Stimulated activated CD8-positive, alpha-beta memory T cell treated with anti-CD3 and anti-CD28 coated beads, Interleukin-12 subunit alpha, Interleukin-12 subunit beta, amount 100 ng/mL, for 4 hours (primary cell): ENCODE results near the gene MSI2.
"Not testable (repeated sequence)": the region's sequence is repeated elsewhere in the genome, so short reads cannot be mapped to it uniquely, and the experiment has no call there.

ENCODE experiments used
- DNase-seq: peaks from one replicate; pipeline ENCODE4 v3.0.0-alpha.2; 2020; ENCODE audit warnings: low read depth

Gene MSI2

DNA sequence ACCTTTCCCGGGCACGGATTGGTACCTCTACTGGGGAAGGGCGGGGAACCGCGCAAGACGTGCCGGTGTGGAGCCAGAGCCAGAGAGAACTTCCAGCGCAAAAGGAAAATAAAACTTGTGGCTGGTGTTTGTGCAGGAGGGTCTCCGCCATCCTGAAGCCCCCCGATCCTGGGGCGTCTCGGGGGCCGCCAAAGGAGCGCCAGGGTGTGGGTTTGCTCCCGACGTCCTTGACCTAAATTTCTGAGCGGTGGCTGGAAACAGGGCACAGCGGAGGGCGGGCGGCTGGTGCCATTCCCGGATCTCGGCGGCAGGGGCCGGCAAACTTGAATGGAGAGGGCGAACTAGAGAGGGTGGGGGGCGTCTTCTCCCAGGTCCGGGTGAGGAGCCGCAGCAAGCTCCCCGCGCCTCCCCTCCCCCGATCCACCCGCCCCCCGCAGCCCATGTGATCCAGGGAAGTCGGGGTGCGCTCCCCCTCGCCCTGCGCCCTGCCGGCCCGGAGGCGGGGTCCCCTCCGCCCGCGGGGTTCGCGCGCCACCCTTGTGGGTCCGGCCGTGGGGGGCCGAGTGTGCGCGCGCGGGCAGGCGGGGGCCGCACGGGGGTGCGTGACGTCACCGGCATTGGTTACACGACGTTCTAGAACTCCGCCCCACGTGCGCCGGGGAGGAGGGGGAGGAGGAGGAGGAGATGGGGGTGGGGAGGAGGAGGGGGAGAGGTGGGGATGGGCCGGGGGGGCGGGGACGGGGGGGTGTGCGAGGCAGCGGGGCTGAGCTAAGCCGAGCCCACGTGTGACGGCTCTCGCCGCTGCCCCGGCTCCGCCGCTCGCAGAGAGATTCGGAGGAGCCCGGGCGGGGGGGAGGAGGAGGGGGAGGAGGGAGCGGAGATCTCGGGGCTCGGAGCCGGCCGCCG is at the start of gene MSI2:
Gene MSI2, plus strand, starts transcription at position 748 of the 906 bp plus-strand sequence. CDS start 220 bp downstream, outside the sequence.
- DNase-seq = peak; percentile 90

GRCh38 chr17:57206928-57207327 is 49.4 kb upstream of the MSI2 start:
- DNase-seq = no peak

DNA sequence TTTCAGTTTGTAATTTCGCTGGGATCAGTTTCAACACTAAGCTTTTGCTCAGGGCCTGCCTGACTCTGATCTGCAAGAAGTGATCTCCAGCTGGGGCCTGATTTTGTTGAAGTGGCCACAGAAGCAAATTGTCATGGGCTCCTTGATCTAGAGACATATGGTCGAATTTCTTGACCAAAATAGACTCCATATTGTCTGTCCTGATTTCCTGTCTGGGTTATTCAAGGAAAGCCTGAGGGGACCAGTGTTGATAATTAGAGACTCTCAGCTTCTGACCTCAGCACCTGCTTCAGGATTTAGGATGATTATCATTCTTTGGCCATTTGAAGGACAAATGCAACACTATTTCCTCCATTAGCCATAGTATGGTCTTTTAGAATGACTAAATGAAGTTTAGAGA is 48.9 kb upstream of the MSI2 start:
- DNase-seq = no peak

- no peak for DNase-seq
Measured at GRCh38 chr17:57210224-57210553, 46.1 kb upstream of the MSI2 start.

DNA sequence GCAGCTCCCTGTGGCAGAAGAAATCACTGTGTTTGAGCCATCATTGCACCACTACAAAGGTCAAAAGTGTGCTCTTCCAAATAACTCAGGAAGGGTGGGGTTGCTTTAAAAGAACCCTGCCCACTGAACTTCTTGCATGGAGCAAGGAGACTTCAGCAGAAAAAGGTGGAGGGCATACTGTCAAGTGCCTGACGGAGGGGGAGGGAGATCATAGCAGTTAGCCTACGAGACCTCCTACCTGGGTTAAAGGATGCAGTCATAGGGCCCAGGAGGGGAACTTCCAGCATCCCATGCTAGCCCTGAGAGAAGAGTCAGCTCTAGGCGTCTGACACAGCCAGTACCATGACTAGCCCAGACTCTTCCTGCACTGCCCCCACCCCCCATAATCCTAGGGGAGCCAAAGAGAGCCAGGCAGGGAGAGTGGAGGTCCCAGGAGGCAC is 45.3 kb upstream of the MSI2 start:
- no peak for DNase-seq

- no peak for DNase-seq
Measured at GRCh38 chr17:57211543-57211942, 44.8 kb upstream of the MSI2 start.

DNA sequence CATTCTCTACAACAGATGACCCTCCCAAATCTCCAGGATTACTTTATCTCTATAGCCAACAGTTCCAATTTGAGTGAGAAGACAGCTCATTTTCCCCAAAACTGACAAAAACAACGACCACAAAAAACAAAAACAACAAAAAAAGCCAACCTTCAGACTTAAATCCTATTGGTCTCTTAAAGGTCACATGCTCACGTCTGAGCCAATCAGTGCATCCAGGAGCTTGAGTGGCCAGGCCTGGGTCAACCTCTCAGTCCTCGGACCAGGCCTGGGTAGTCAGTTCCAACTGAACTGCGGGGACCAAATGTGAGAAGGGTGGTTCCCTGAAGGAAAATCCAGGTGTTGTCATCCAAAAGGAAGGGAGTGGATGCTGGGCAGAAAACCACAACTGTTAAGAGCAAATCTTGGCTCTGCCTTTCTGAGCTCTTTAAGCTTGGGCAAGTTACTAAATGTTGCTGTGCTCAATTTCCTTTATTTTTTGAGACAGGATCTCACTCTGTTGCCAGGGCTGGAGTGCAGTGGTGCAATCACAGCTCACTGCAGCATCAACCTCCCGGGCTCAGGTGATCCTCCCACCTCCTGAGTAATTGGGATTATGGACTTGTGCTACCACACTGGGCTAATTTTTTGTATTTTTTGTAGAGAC is 43.0 kb upstream of the MSI2 start:
- DNase-seq = no peak

- DNase-seq = no peak
Measured at GRCh38 chr17:57215317-57215716, 41.0 kb upstream of the MSI2 start.

DNA sequence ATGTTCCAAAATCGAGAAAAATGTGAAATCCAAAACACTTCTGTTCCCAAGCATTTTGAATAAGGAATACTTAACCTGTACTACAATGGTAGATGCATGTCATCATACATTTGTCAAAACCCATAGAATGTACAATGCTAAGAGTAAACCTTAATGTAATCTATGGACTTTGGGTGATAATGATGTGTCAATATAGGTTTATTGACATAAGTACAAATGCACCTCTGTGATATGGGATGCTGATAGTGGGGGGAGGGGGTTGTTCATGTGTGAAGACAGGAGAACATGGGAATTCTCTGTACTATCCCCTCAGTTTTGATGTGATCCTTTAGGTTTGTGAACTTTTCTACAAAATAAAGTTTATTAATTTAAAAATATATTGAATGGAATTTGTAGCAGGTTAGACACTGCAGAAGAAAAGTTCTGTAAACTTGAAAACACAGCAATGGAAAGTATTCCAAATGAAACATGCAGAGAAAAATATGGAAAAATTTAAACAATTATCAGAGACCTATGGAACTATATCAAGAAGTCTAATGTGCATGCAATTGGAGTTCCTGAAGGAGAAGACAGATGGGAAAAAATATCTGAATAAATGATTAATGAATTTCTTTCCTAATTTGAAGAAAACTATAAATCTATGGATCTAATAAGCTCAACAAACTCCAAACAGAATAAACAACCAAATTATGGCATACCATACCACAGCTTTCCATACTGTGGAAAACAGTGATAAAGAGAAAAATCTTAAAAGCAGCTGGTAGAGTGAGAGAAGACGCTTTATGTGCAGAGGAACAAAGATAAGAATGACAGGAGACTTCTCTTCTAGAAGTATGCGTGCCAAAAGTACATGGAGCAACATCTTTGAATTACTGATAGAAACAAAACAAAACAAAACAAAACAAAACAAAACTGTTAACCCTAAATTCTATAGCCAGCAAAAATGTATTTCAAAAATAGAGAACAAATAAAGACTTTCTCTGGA is 34.7 kb upstream of the MSI2 start:
- DNase-seq = no peak

DNA sequence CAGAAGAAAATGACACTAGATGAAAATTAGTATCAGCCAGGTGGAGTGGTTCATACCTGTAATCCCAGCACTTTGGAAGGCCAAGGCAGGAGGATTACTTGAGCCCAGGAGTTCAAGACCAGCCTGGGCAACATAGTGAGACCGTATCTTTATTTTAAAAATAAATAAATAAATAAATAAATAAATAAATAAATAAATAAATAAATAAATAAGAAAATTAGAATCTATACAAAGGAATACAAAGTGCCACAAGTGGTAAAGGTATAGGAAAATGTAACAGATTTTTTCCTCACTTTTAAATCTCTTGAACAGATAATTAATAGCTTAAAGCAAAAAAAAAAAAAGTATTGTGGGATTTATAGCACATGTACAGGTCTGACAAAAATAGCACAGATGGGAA is 33.9 kb upstream of the MSI2 start:
- DNase-seq = not testable (repeated sequence)

- no peak for DNase-seq
Measured at GRCh38 chr17:57225127-57225526, 31.2 kb upstream of the MSI2 start.

DNA sequence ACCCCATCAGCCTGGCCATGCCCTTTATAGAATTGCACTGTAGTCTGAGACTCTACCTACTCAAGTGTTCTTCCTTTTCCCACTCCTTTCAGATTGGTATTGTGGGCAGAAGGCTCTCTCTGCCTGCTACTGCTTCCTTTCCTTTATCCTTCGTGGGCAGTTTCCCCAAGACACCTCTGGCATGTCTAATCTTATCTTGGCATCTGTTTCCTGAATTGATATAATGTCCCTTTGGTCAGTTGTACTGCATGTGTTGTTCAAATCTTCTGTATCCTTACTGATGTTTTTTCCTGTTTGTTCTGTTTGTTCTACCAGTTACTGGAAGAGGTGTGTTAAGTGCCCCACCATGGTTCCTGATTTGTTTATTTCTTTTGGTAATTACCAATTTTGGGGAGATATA is 29.5 kb upstream of the MSI2 start:
- no peak for DNase-seq

DNA sequence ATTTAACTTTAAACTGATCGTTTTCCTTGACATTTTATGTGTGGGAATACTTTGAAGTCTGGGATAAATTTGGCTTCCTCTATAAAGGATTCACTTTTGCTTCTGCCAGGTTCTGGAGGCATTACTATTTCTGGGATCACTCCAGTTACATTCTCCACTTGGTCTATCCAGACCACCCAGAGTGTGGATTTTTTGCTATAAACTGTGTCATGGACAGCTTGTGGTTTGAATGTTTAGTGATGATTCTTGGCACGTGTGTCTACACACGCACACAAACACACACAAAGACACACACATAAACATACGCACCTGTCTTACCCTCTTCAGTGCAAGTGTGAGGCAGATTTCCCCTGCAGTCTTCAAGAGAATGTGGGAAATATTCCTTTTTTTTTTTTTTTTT is 27.4 kb upstream of the MSI2 start:
- no peak for DNase-seq

DNA sequence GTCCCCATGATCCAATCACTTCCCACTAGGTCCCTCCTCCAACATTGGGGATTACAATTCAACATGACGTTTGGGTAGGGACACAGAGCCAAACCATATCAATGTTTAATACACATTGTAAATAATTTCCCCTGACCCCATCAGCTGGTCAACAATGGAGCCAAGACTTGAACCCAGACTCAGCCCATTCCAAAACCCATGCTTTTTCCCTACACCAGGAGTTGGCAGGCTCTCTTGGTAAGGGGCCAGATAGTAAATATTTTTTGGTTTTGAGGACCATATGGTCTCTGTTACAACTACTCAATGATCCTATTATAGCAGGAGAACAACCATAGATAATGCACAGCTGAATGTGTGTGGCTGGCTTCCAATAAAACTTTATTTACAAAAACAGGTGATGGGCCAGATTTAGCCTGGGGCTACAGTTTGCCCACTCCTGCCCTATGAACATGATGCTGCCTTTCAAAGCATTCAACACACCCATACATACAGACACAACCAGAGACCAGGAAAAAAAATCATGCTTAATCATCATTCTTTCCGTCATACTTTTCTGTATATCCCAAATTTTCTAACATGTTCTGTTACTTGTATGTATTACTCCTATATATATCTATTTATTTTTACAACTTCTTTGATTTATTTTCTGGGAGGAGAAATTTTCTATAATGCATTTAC is 22.1 kb upstream of the MSI2 start:
- no peak for DNase-seq

DNA sequence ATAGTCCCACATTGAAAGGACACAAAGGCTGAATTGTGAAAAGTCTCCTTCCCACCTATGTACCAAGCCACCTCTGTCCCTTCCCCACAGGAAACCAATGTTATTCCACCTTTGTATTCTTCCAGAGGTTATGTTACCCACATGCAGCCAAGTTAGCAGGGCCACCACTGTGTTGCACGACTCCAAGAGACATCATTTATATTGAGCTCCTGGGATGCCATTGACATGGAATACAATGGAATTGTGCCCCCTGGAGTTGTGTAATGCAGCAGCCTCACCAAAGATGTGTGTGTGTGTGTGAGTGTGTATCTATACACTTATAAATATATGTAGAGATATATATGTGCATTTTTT is 21.6 kb upstream of the MSI2 start:
- DNase-seq = no peak

DNA sequence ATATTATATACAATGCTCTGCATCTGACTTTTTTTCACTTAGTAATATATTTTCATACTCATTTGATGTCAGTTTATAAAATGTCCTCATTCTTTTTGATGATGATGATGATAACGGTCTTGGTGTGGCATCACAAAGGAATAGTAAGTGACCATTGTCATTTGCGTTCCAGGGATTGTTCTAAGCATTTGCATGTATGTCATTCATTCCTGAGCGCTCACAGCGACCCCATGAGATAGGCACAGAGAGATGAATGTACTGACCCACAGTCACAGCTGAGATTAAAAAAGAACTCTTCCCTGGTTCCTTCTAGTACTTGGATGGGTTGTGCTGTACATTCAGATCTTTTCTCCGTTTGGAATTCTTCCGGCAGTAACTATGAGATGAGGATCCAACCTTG is 21.2 kb upstream of the MSI2 start:
- DNase-seq = no peak

DNA sequence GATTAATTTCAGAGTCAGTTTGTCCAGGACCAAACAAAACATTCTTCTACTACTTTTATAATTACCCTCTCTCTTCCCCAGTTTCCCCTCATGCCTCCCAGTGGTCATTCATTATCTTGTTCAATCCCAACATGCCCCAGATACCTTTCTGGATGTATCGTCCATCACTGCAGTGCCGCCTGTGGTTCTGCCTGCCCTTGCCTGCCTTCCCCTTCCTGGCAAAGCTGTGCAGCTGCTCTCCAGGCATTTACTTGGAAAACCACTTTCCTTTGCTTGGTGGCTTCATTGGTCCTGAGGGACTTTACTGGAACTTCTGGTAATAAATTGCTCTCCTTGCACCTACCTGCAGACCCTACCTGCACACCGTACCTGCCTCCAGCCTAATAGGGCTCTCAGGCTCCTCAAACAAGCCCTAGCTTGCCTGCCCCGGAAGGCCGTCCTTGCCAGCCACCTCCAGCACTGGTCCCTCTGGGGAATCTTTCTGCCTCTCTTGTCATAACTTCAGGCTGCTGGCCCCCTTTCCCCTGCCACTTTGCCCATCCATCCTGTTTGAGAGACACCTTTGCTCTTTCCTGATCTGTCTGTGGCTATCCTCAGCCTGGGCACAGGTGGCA is 19.5 kb upstream of the MSI2 start:
- DNase-seq = no peak

DNA sequence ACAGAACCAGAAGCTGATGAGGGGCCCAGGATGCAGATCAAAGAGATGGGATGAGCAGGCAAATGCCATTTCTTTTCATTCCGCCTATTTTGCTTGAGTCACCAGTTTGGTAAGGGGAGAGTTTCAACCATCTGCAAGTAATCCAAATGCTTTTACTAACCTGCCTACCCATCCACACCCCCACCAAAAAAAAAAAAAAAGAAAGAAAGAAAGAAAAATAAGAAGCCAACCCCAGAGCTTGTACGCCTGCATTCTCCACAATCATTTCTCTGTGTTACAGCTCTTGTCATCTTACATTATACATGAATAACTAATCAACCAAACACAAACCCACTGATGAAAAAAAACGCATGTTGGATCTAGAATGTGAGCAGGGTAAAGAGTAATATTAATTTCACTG is 15.7 kb upstream of the MSI2 start:
- DNase-seq = no peak

DNA sequence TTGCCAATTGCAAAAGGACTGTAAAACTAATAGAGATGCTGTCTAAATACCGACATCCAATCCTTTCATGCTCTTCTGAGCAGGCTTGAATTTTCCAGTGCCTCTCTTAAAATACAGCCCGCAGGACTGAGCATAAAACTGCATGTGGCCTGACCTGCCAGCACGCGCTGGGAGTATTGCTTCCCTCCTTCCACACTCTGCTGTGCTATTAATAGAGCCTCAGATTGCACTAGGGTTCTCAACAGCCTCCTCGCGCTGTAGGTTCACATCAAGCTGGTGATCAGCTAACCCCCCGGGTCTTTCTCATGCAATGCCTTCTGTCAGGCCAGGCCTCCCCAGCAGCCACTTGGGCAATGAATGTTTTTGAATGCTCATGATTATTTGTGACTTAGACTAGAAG is 14.2 kb upstream of the MSI2 start:
- no peak for DNase-seq

DNA sequence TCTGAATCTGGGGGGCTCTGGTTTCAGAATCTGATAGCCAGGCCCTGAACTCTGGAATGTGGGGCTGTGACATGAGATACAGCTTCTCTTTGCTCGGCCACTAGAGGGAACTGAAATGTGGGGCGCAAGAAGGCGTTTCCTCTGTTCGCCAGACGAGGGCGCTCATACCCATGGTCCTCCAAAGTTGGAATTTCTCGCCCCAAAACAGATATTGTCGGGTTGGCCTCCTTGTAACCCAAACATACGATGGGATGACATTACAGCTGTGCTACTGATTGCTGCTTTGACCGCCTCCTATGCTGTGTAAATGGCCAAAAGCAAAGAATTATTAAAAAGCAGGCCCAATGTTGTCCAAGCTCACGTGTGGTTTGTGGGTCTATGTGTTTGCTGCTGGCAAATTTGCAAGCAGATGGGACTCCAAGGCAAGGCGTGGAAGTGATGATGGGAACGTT is 13.1 kb upstream of the MSI2 start:
- peak; percentile 40 for DNase-seq

- no peak for DNase-seq
Measured at GRCh38 chr17:57245786-57246185, 10.5 kb upstream of the MSI2 start.
